T-helper 2 cell (primary cell): Measurements from ENCODE around the gene LPXN.
A peak's percentile ranks its signal among the peaks of the same experiment; 100 is the strongest.

Experiments
- DNase-seq, 5 experiments: peaks; one replicate each; pipeline versions ENCODE4 v3.0.0 to v3.0.0-alpha.2; 2012 to 2022

Gene LPXN

GRCh38 chr11:58513747-58514367, 61.8 kb downstream of the LPXN start:
- peak in 1 of 5 experiments; percentile 15 for DNase-seq

- DNase-seq = no peak
Observed at GRCh38 chr11:58511636-58512035, 64.0 kb downstream of the LPXN start.

GRCh38 chr11:58509748-58510147, 65.9 kb downstream of the LPXN start:
- peak in 1 of 5 experiments; percentile 17 for DNase-seq

- DNase-seq = no peak
Observed at GRCh38 chr11:58508814-58509213, 66.8 kb downstream of the LPXN start.

GRCh38 chr11:58508005-58508404, 67.7 kb downstream of the LPXN start, which contains the start of gene OR5B21:
TSS of gene OR5B21 (minus strand) at chr11:58508105. CDS start at chr11:58508105, 0 bp downstream.
- no peak for DNase-seq

GRCh38 chr11:58507355-58507754, 68.3 kb downstream of the LPXN start:
- DNase-seq = no peak

GRCh38 chr11:58506935-58507334, 68.7 kb downstream of the LPXN start:
- no peak for DNase-seq

GRCh38 chr11:58505849-58506248, 69.8 kb downstream of the LPXN start:
- DNase-seq = peak in 1 of 5 experiments; percentile 62

- DNase-seq = no peak
Observed at GRCh38 chr11:58504232-58504631, 71.4 kb downstream of the LPXN start.

GRCh38 chr11:58503361-58503856, 72.2 kb downstream of the LPXN start:
- DNase-seq = no peak

GRCh38 chr11:58502004-58502403, 73.7 kb downstream of the LPXN start:
- no peak for DNase-seq

- DNase-seq = peak in 1 of 5 experiments; percentile 48
Observed at GRCh38 chr11:58498464-58498863, 77.2 kb downstream of the LPXN start.

- no peak for DNase-seq
Observed at GRCh38 chr11:58497951-58498350, 77.7 kb downstream of the LPXN start.

- no peak for DNase-seq
Observed at GRCh38 chr11:58495906-58496305, 79.8 kb downstream of the LPXN start.

GRCh38 chr11:58494101-58494500, 81.6 kb downstream of the LPXN start:
- DNase-seq = no peak

GRCh38 chr11:58493676-58494075, 82.0 kb downstream of the LPXN start:
- no peak for DNase-seq

GRCh38 chr11:58490827-58491226, 84.8 kb downstream of the LPXN start:
- no peak for DNase-seq

- DNase-seq = no peak
Observed at GRCh38 chr11:58487170-58487569, 88.5 kb downstream of the LPXN start.

- no peak for DNase-seq
Observed at GRCh38 chr11:58485961-58486360, 89.7 kb downstream of the LPXN start.
